ENCODE data around the gene ARL5C.

DNA sequence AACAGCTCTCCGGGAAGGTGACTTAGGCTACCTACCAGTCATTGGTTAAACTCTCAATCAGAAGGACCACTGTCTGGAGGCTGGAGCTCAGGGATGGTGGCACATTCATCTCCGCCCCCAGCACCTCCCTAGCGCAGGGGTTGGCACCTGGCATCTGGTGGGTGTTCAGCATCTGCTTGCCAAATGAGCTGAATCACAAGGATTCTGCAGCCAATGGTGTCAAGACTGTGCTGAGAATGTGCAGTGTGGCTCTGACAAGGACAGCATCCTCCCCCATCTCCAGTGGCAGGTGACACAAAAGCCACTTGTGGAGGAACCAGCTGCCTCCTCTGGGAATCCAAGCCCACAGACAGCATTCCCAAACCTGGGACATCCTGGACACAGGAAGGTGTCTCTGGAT, 49.7 kb downstream of the ARL5C start:
- TF ChIP-seq, protein P1, sequence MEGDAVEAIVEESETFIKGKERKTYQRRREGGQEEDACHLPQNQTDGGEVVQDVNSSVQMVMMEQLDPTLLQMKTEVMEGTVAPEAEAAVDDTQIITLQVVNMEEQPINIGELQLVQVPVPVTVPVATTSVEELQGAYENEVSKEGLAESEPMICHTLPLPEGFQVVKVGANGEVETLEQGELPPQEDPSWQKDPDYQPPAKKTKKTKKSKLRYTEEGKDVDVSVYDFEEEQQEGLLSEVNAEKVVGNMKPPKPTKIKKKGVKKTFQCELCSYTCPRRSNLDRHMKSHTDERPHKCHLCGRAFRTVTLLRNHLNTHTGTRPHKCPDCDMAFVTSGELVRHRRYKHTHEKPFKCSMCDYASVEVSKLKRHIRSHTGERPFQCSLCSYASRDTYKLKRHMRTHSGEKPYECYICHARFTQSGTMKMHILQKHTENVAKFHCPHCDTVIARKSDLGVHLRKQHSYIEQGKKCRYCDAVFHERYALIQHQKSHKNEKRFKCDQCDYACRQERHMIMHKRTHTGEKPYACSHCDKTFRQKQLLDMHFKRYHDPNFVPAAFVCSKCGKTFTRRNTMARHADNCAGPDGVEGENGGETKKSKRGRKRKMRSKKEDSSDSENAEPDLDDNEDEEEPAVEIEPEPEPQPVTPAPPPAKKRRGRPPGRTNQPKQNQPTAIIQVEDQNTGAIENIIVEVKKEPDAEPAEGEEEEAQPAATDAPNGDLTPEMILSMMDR (IDR thresholded peaks at IDR 0.05), result no peak
- no peak for TF ChIP-seq POLR2A (IDR thresholded peaks at IDR 0.05)

Data from esophagus squamous epithelium (tissue), 4 donors.